ENCODE data around the gene FGF22.
"Not testable (repeated sequence)": the region's sequence is repeated elsewhere in the genome, so short reads cannot be mapped to it uniquely, and the experiment has no call there.

The FGF22 gene

GRCh38 chr19:658916-659839, 19.5 kb downstream of the FGF22 start:
- no peak for DNase-seq (ENCODE audit: low read depth in 2 of 2)

- no peak for DNase-seq (ENCODE audit: low read depth in 2 of 2)
Observed at GRCh38 chr19:660793-661426, 21.2 kb downstream of the FGF22 start.

DNA sequence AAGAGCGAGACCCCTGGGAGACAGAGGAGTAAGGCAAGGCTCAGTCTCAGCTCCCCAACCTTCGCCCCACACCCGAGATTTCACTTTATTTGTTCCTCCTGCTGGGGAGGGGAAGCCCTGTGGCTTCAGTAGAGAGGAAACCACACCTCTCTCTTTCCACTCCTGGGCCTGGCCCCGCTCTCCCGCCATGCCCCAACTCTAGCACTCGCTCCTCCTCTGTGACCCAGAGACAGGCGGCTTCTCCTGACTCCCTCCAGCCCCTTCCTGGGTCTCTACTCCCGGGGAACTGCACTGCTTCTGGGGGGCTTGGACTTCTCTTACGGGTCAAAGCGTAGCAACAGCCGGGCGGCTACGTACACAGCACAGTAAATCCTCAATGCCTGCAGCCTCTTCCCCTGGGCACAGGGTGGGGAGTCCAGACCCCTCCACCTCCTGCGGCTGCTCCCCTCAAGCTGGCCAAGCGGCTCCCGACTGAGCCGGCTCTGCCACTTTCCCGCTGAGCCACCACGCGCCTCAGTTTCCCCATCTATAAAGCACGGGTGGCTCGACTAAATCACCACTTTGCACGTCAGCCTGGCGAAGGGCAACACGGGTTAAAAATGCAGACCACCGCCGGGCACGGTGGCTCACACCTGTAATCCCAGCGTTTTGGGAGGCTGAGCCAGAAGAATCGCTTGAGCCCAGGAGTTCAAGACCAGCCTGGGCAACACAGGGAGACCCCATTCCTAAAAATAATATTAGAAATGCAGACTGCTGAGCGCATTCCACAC, 21.9 kb downstream of the FGF22 start:
- peak in 1 of 2 donors; percentile 57 for DNase-seq (ENCODE audit: low read depth in 2 of 2)

GRCh38 chr19:662207-662961, 22.7 kb downstream of the FGF22 start:
- DNase-seq (ENCODE audit: low read depth in 2 of 2), result peak; percentile 64 to 65

DNA sequence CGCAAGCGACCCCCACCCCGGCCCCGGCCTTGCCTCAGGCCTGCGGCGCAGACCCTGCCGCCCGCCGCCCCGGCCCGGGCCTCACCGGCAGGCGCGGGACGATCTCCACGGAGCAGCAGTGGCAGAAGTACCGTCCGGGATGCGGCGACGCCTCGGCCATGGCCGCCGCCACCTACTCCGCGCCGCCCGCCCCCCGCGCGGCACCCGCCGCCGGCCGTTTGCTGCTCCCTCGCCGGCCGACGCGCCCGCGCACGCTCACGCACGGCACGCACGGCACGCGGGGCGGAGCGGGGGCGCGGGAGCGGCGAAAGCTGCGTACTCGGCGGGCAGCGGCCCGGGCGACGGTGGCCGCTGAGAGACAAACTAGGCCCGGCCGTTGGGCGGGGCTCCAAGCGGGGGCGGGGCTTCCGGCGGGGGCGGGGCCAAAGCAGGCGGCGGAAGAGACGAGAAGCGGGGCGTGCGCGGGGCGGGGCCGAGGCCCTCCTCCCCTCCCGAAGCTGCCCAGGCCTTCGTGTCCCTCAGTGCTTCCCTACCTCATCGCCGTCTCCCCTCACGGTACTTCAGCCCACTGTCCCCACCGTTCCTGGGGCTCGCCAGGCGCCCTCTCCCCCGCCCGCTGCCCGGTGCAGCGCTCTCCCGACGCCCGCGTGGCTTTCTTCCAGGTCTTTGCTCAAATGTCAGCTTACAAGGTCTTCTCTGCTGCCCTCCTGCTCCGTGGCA, 23.4 kb downstream of the FGF22 start, which contains the start of gene RNF126:
Gene RNF126 (minus strand): TSS at position 253 of the 720 bp plus-strand sequence. CDS start 93 bp downstream, at position 160.
- DNase-seq (ENCODE audit: low read depth in 2 of 2), result peak; percentile 92 to 98

DNA sequence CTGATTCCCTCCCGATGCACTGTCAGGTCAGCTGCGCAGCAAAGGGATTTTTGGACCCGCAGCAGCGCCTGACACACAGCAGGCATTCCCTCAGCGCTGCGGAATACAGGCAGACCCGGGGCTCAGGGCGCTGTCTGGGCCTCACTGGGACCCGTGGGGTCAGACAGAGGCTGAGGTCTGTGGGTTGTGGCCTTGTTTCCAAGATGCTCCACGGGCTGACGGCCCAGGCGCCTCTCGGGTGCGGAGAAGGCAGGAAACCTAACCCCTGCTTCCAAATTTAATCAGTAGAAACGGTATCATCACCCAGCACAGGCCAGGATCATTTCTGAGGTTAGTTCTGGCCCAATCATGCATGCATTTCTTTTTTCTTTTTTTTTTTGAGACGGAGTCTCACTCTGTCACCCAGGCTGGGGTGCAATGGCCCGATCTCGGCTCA, 24.0 kb downstream of the FGF22 start:
- no peak for DNase-seq (ENCODE audit: low read depth in 2 of 2)

GRCh38 chr19:664913-665443, 25.3 kb downstream of the FGF22 start:
- peak; percentile 77 to 79 for DNase-seq (ENCODE audit: low read depth in 2 of 2)

DNA sequence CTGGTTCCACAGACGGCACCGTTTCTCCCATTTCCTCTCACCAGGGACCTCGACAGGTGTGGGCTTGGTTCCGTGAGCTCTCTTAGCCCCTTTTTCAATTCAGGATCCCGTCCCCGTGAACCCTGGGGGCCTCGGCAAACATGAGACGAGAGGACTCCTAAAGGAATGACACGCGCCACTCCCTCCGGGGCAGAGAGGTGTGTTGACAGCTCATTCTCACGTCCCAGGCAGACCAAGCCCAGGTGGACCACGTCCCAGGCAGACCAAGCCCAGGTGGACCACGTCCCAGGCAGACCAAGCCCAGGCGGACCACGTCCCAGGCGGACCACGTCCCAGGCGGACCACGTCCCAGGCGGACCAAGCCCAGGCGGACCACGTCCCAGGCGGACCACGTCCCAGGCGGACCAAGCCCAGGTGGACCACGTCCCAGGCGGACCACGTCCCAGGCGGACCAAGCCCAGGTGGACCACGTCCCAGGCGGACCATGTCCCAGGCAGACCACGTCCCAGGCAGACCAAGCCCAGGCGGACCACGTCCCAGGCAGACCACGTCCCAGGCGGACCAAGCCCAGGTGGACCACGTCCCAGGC, 27.4 kb downstream of the FGF22 start:
- not testable (repeated sequence) for DNase-seq (ENCODE audit: low read depth in 2 of 2)

- not testable (repeated sequence) for DNase-seq (ENCODE audit: low read depth in 2 of 2)
Observed at GRCh38 chr19:668675-669434, 29.2 kb downstream of the FGF22 start.

GRCh38 chr19:670609-671075, 31.0 kb downstream of the FGF22 start:
- no peak for DNase-seq (ENCODE audit: low read depth in 2 of 2)

DNA sequence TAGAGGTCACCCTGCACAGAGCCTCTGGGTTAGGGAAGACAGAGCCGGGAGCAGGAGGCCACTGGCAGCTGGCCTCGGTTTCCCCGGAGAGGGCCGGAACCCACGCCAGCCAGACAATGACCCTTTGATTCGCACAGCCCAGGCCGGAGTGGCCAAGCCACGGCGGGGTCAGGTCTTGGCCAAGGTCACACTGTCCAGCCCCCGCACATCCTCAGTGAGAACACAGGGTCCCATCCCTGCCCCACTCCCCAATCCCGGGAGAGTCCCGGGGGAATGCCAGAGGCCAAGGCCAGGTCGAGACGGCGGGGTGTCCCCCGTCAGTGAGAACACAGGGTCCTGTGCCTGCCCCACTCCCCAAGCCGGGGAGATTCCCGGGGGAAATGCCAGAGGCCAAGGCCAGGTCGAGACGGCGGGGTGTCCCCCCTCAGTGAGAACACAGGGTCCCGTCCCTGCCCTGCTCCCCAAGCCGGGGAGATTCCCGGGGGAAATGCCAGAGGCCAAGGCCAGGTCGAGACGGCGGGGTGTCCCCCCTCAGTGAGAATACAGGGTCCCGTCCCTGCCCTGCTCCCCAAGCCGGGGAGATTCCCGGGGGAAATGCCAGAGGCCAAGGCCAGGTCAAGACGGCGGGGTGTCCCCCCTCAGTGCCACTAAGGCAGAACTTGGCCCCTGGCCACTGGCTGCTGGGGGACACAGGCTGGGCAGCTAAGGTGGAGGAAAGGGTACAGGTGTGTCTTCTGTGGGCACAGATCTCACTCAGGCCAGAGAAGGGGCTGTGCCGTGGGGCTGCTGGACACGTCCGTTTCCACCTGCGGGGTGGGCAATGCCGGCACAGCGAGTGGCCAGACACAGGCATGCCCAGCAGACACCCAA, 34.8 kb downstream of the FGF22 start:
- DNase-seq (ENCODE audit: low read depth in 2 of 2), result no peak

GRCh38 chr19:676007-676338, 36.3 kb downstream of the FGF22 start:
- DNase-seq (ENCODE audit: low read depth in 2 of 2), result no peak

DNA sequence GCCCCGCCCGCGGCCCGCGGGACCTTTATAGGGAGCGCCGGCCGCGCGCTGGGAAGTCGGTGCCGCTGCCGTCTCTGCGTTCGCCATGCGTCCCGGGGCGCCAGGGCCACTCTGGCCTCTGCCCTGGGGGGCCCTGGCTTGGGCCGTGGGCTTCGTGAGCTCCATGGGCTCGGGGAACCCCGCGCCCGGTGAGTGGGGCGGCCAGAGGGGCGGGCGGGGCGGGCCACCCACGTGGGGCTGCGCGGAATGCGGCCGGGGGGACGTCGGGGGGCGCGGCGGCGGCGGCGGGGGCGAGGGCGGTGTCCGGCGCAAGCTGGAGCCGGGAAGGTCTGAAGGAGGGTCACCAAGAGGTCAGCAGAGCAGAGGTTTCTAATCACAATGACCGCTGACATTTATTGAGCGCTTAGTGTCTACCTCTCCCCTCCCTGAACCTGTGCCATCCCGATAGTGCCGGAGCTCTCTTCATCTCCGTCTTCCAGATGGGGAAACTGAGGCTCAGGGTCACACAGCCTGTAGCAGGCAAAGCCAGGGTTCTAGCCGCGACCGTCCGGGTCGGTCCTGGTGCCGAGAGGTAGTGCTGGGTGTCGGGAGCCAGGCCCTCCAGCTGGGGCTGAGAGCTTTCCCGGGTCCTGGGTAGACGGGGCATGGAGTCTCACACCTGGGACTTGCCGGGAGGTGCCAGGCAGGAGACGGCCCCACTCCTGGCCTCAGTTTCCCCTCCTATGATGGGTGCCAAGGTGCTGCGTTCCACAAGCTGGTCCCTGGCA, 36.8 kb downstream of the FGF22 start, which contains the start of gene FSTL3:
Gene FSTL3 (plus strand): TSS at position 54 of the 767 bp plus-strand sequence. CDS start 32 bp downstream, at position 86.
- DNase-seq (ENCODE audit: low read depth in 2 of 2), result no peak

- DNase-seq (ENCODE audit: low read depth in 2 of 2), result no peak
Observed at GRCh38 chr19:677201-677600, 37.5 kb downstream of the FGF22 start.

DNA sequence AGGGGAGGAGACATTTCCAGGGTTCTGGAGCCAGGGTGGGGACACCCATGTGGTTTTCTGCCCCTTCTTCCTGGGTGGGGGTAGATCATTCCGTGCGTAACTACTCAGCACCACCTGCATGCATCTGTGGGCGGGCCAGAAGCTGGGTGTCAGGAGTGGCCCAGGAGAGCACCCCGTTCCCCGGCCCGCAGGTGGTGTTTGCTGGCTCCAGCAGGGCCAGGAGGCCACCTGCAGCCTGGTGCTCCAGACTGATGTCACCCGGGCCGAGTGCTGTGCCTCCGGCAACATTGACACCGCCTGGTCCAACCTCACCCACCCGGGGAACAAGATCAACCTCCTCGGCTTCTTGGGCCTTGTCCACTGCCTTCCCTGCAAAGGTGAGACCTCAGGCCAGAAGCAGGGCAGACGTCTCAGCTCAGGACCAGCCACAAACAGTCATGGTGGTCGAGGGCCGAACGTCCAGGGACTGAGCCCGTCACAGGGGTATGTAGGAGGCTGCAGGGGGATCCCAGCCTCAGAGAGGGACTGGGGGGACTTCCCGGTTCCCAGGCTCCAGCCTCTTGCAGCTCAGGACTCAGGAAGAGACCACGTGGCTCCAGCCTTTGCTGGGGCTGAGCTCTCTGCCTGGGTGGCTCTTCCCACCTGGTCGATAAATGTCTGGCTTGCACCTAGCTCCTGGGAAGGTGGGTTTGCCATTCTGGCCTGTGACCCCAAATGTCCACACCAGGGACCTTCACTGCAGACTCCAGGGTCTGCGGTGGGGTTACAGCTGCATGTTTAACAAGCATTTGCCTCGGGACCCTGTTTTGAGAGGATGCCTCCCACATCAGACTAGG, 38.1 kb downstream of the FGF22 start:
- no peak for DNase-seq (ENCODE audit: low read depth in 2 of 2)

GRCh38 chr19:678791-679388, 39.2 kb downstream of the FGF22 start:
- no peak for DNase-seq (ENCODE audit: low read depth in 2 of 2)

All from stimulated activated CD4-positive, alpha-beta T cell treated with anti-CD3 and anti-CD28 coated beads, Interleukin-4, amount 100 ng/mL, for 48 hours (primary cell).